GM19455 (cell line): ENCODE measurements around the gene IGSF1.
"Not testable (repeated sequence)": the region's sequence is repeated elsewhere in the genome, so short reads cannot be mapped to it uniquely, and the experiment has no call there.

Source experiments
- ATAC-seq: cut with Tn5 transposase; IDR thresholded peaks from one replicate; pipeline ENCODE4 v1.9.1; 2021; ENCODE audit not compliant: unreplicated experiment

Gene IGSF1

GRCh38 chrX:131271274-131271673, 17.8 kb downstream of the IGSF1 start:
- ATAC-seq, result no peak

- no peak for ATAC-seq
Observed at GRCh38 chrX:131270080-131270479, 19.0 kb downstream of the IGSF1 start.

- no peak for ATAC-seq
Observed at GRCh38 chrX:131264665-131265064, 24.4 kb downstream of the IGSF1 start.

- no peak for ATAC-seq
Observed at GRCh38 chrX:131264053-131264452, 25.1 kb downstream of the IGSF1 start.

GRCh38 chrX:131262738-131263679, 26.1 kb downstream of the IGSF1 start:
- ATAC-seq, result no peak

GRCh38 chrX:131262200-131262599, 26.9 kb downstream of the IGSF1 start:
- no peak for ATAC-seq

- no peak for ATAC-seq
Observed at GRCh38 chrX:131257367-131257766, 31.7 kb downstream of the IGSF1 start.

GRCh38 chrX:131250984-131251738, 37.9 kb downstream of the IGSF1 start:
- ATAC-seq, result not testable (repeated sequence)

- ATAC-seq, result no peak
Observed at GRCh38 chrX:131239057-131239456, 50.0 kb downstream of the IGSF1 start.

GRCh38 chrX:131237363-131237762, 51.7 kb downstream of the IGSF1 start:
- no peak for ATAC-seq

- ATAC-seq, result no peak
Observed at GRCh38 chrX:131235768-131236545, 53.1 kb downstream of the IGSF1 start.

GRCh38 chrX:131227608-131228007, 61.5 kb downstream of the IGSF1 start:
- no peak for ATAC-seq

- no peak for ATAC-seq
Observed at GRCh38 chrX:131226591-131226990, 62.5 kb downstream of the IGSF1 start.

- no peak for ATAC-seq
Observed at GRCh38 chrX:131225078-131225477, 64.0 kb downstream of the IGSF1 start.
